ENCODE measurements around the gene EPHB1.

EPHB1 gene

GRCh38 chr3:135154186-135154585 is 359.1 kb downstream of the EPHB1 start:
- DNase-seq (ENCODE audit: low spot score), result no peak
- in situ Hi-C loops (cut with MboI; ENCODE audit: low sequenced_read_pairs, unreplicated experiment), result no loop called here
- no peak for TF ChIP-seq CTCF (IDR thresholded peaks at IDR 0.05; ENCODE audit: borderline replicate concordance, control extremely low read depth, extremely low read depth, insufficient read depth, missing control alignments)

- no peak for TF ChIP-seq CTCF (IDR thresholded peaks at IDR 0.05; ENCODE audit: borderline replicate concordance, control extremely low read depth, extremely low read depth, insufficient read depth, missing control alignments)
- no peak for DNase-seq (ENCODE audit: low spot score)
- in situ Hi-C loops (cut with MboI; ENCODE audit: low sequenced_read_pairs, unreplicated experiment), result no loop called here
Measured at GRCh38 chr3:135155228-135155627, 360.2 kb downstream of the EPHB1 start.

GRCh38 chr3:135155791-135156190 is 360.7 kb downstream of the EPHB1 start:
- TF ChIP-seq CTCF (IDR thresholded peaks at IDR 0.05; ENCODE audit: borderline replicate concordance, control extremely low read depth, extremely low read depth, insufficient read depth, missing control alignments), result no peak
- in situ Hi-C loops (cut with MboI; ENCODE audit: low sequenced_read_pairs, unreplicated experiment), result no loop called here
- DNase-seq (ENCODE audit: low spot score), result no peak

GRCh38 chr3:135157045-135157740 is 362.1 kb downstream of the EPHB1 start:
- TF ChIP-seq CTCF (IDR thresholded peaks at IDR 0.05; ENCODE audit: borderline replicate concordance, control extremely low read depth, extremely low read depth, insufficient read depth, missing control alignments), result no peak
- in situ Hi-C loops (cut with MboI; ENCODE audit: low sequenced_read_pairs, unreplicated experiment), result no loop called here

GRCh38 chr3:135158520-135158919 is 363.5 kb downstream of the EPHB1 start:
- DNase-seq (ENCODE audit: low spot score), result no peak
- in situ Hi-C loops (cut with MboI; ENCODE audit: low sequenced_read_pairs, unreplicated experiment), result no loop called here
- TF ChIP-seq CTCF (IDR thresholded peaks at IDR 0.05; ENCODE audit: borderline replicate concordance, control extremely low read depth, extremely low read depth, insufficient read depth, missing control alignments), result no peak

More at GRCh38 chr3:135157045-135157740, 362.1 kb downstream of the EPHB1 start:
- DNase-seq (ENCODE audit: low spot score), result no peak

- in situ Hi-C loops (cut with MboI; ENCODE audit: low sequenced_read_pairs, unreplicated experiment), result no loop called here
- TF ChIP-seq CTCF (IDR thresholded peaks at IDR 0.05; ENCODE audit: borderline replicate concordance, control extremely low read depth, extremely low read depth, insufficient read depth, missing control alignments), result no peak
- no peak for DNase-seq (ENCODE audit: low spot score)
Measured at GRCh38 chr3:135159681-135160247, 364.7 kb downstream of the EPHB1 start.

All from GM13976 (cell line).